HEK293 (cell line): ENCODE results near the gene ZFYVE19.
A peak's percentile ranks its signal among the peaks of the same experiment; 100 is the strongest.

Experiments
- IKZF3 ChIP-seq: fragments of 450-650 bp; IDR thresholded peaks from 2 replicates; pipeline ENCODE4 v1.5.0; 2018; ENCODE audit warnings: missing biosample characterization, mild to moderate bottlenecking, missing genetic modification characterization, moderate library complexity
- KLF10 ChIP-seq: fragments of 450-650 bp; IDR thresholded peaks from 2 replicates; pipeline ENCODE4 v1.5.1; 2018; ENCODE audit warnings: missing biosample characterization, mild to moderate bottlenecking, missing genetic modification characterization
- OVOL3 ChIP-seq: fragments of 450-650 bp; formaldehyde crosslinking; IDR thresholded peaks from 2 replicates; pipeline ENCODE4 v1.5.1; 2016; ENCODE audit warnings: missing biosample characterization, missing genetic modification characterization
- SCRT1 ChIP-seq: fragments of 450-650 bp; formaldehyde crosslinking; IDR thresholded peaks from 2 replicates; pipeline ENCODE4 v1.5.1; 2016; ENCODE audit warnings: missing biosample characterization, missing genetic modification characterization, borderline replicate concordance
- SP7 ChIP-seq: fragments of 450-650 bp; formaldehyde crosslinking; IDR thresholded peaks from 2 replicates; pipeline ENCODE4 v1.5.1; 2016; ENCODE audit warnings: missing biosample characterization, missing genetic modification characterization
- WT1 ChIP-seq: fragments of 450-650 bp; formaldehyde crosslinking; IDR thresholded peaks from 2 replicates; pipeline ENCODE4 v1.5.1; 2016; ENCODE audit warnings: missing biosample characterization, missing genetic modification characterization
- YY1 ChIP-seq: fragments of 450-650 bp; formaldehyde crosslinking; IDR thresholded peaks from 2 replicates; pipeline ENCODE4 v1.5.1; 2018; ENCODE audit warnings: missing biosample characterization, missing genetic modification characterization
- ZBTB8A ChIP-seq: fragments of 450-650 bp; formaldehyde crosslinking; IDR thresholded peaks from 2 replicates; pipeline ENCODE4 v1.5.1; 2016; ENCODE audit warnings: missing biosample characterization, missing genetic modification characterization
- ZFHX2 ChIP-seq: fragments of 450-650 bp; formaldehyde crosslinking; conservative IDR thresholded peaks from 2 replicates; pipeline ENCODE4 v1.5.1; 2016; ENCODE audit warnings: missing biosample characterization, missing genetic modification characterization
- ZFP69B ChIP-seq: fragments of 450-650 bp; formaldehyde crosslinking; IDR thresholded peaks from 2 replicates; pipeline ENCODE4 v1.5.1; 2016; ENCODE audit warnings: missing biosample characterization, missing genetic modification characterization
- ZNF19 ChIP-seq: fragments of 450-650 bp; formaldehyde crosslinking; IDR thresholded peaks from 2 replicates; pipeline ENCODE4; 2016; ENCODE audit warnings: missing biosample characterization, missing genetic modification characterization, low read depth
- ZNF2 ChIP-seq: fragments of 450-650 bp; formaldehyde crosslinking; IDR thresholded peaks from 2 replicates; pipeline ENCODE4 v1.5.1; 2016; ENCODE audit warnings: missing biosample characterization, missing genetic modification characterization
- ZNF214 ChIP-seq: fragments of 450-650 bp; formaldehyde crosslinking; IDR thresholded peaks from 2 replicates; pipeline ENCODE4 v1.5.1; 2017; ENCODE audit warnings: missing biosample characterization, mild to moderate bottlenecking, missing genetic modification characterization, borderline replicate concordance
- ZNF266 ChIP-seq: fragments of 450-650 bp; formaldehyde crosslinking; IDR thresholded peaks from 2 replicates; pipeline ENCODE4 v1.5.1; 2016; ENCODE audit warnings: missing biosample characterization, missing genetic modification characterization, low read depth
- ZNF292 ChIP-seq: fragments of 450-650 bp; formaldehyde crosslinking; IDR thresholded peaks from 2 replicates; pipeline ENCODE4 v1.5.1; 2016; ENCODE audit warnings: low read depth, missing biosample characterization, missing genetic modification characterization, borderline replicate concordance
- ZNF302 ChIP-seq: fragments of 450-650 bp; formaldehyde crosslinking; IDR thresholded peaks from 2 replicates; pipeline ENCODE4 v1.5.1; 2016; ENCODE audit warnings: missing biosample characterization, missing genetic modification characterization, low read depth
- ZNF341 ChIP-seq: fragments of 450-650 bp; formaldehyde crosslinking; IDR thresholded peaks from 2 replicates; pipeline ENCODE4; 2016; ENCODE audit warnings: low read depth, missing biosample characterization, missing genetic modification characterization
- ZNF350 ChIP-seq: fragments of 450-650 bp; formaldehyde crosslinking; IDR thresholded peaks from 2 replicates; pipeline ENCODE4 v1.5.0; 2017; ENCODE audit warnings: missing biosample characterization, mild to moderate bottlenecking, missing genetic modification characterization
- ZNF394 ChIP-seq: fragments of 450-650 bp; formaldehyde crosslinking; IDR thresholded peaks from 2 replicates; pipeline ENCODE4 v1.5.1; 2016; ENCODE audit warnings: missing biosample characterization, missing genetic modification characterization, mild to moderate bottlenecking, moderate library complexity, borderline replicate concordance
- ZNF426 ChIP-seq: fragments of 450-650 bp; formaldehyde crosslinking; IDR thresholded peaks from 2 replicates; pipeline ENCODE4 v1.5.1; 2017; ENCODE audit warnings: missing biosample characterization, missing genetic modification characterization, mild to moderate bottlenecking, inconsistent platforms, moderate library complexity
- ZNF530 ChIP-seq: fragments of 450-650 bp; formaldehyde crosslinking; IDR thresholded peaks from 2 replicates; pipeline ENCODE4 v1.5.1; 2016; ENCODE audit warnings: low read depth, missing biosample characterization, missing genetic modification characterization
- ZNF580 ChIP-seq: fragments of 450-650 bp; formaldehyde crosslinking; IDR thresholded peaks from 2 replicates; pipeline ENCODE4 v1.5.1; 2016; ENCODE audit warnings: missing biosample characterization, missing genetic modification characterization
- ZNF585B ChIP-seq: fragments of 450-650 bp; formaldehyde crosslinking; IDR thresholded peaks from 2 replicates; pipeline ENCODE4 v1.5.1; 2016; ENCODE audit warnings: missing biosample characterization, missing genetic modification characterization
- ZNF600 ChIP-seq: fragments of 450-650 bp; formaldehyde crosslinking; IDR thresholded peaks from 2 replicates; pipeline ENCODE4 v1.5.1; 2016; ENCODE audit warnings: missing biosample characterization, missing genetic modification characterization
- ZNF624 ChIP-seq: fragments of 450-650 bp; formaldehyde crosslinking; IDR thresholded peaks from 2 replicates; pipeline ENCODE4 v1.5.1; 2017; ENCODE audit warnings: missing biosample characterization, missing genetic modification characterization
- ZNF670 ChIP-seq: fragments of 450-650 bp; formaldehyde crosslinking; IDR thresholded peaks from 2 replicates; pipeline ENCODE4 v1.5.1; 2016; ENCODE audit warnings: missing biosample characterization, missing genetic modification characterization, low read depth
- ZNF777 ChIP-seq: fragments of 450-650 bp; formaldehyde crosslinking; IDR thresholded peaks from 2 replicates; pipeline ENCODE4 v1.5.1; 2017; ENCODE audit warnings: missing biosample characterization, missing genetic modification characterization, borderline replicate concordance
- ZNF785 ChIP-seq: fragments of 450-650 bp; formaldehyde crosslinking; IDR thresholded peaks from 2 replicates; pipeline ENCODE4 v1.5.1; 2016; ENCODE audit warnings: missing biosample characterization, missing genetic modification characterization
- TF ChIP-seq, protein P1 (sequence below): fragments of 450-650 bp; formaldehyde crosslinking; IDR thresholded peaks from 2 replicates; pipeline ENCODE4 v1.5.1; 2016; ENCODE audit warnings: missing biosample characterization, missing genetic modification characterization
- TF ChIP-seq, protein P2 (sequence below): fragments of 450-650 bp; formaldehyde crosslinking; IDR thresholded peaks from 2 replicates; pipeline ENCODE4 v1.5.1; 2017; ENCODE audit warnings: missing biosample characterization, missing genetic modification characterization
- TF ChIP-seq, protein P3 (sequence below): fragments of 450-650 bp; formaldehyde crosslinking; IDR thresholded peaks from 2 replicates; pipeline ENCODE4 v1.5.1; 2016; ENCODE audit warnings: missing biosample characterization, missing genetic modification characterization

ZFYVE19 gene

GRCh38 chr15:40762919-40763800 is 43.7 kb upstream of the ZFYVE19 start (continued):
- TF ChIP-seq, protein P1, sequence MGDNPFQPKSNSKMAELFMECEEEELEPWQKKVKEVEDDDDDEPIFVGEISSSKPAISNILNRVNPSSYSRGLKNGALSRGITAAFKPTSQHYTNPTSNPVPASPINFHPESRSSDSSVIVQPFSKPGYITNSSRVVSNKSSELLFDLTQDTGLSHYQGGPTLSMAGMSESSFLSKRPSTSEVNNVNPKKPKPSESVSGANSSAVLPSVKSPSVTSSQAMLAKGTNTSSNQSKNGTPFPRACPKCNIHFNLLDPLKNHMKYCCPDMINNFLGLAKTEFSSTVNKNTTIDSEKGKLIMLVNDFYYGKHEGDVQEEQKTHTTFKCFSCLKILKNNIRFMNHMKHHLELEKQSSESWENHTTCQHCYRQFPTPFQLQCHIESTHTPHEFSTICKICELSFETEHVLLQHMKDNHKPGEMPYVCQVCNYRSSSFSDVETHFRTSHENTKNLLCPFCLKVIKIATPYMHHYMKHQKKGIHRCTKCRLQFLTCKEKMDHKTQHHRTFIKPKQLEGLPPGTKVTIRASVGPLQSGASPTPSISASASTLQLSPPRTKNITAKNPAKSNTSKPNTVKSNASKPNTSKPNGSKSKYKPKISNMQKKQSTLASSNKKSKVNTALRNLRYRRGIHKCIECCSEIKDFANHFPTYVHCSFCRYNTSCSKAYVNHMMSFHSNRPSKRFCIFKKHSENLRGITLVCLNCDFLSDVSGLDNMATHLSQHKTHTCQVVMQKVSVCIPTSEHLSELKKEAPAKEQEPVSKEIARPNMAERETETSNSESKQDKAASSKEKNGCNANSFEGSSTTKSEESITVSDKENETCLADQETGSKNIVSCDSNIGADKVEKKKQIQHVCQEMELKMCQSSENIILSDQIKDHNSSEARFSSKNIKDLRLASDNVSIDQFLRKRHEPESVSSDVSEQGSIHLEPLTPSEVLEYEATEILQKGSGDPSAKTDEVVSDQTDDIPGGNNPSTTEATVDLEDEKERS (tag by site-specific recombination) = no peak
- TF ChIP-seq ZNF394 (no peak), ZNF585B (tag by site-specific recombination) (no peak), OVOL3 (tag by site-specific recombination) (no peak), ZNF777 (no peak), YY1 (tag by site-specific recombination) (no peak), ZNF302 (tag by site-specific recombination) (no peak), ZNF785 (tag by site-specific recombination) (no peak), ZNF2 (tag by site-specific recombination) (no peak), ZNF341 (peak; percentile 56), SP7 (peak; percentile 56; the same call in 1 of the 2 replicates), ZNF19 (no peak), IKZF3 (tag by site-specific recombination) (peak; percentile 84), ZNF670 (no peak), ZNF350 (tag by site-specific recombination) (no peak), ZBTB8A (peak; percentile 48), WT1 (peak; percentile 46; the same call in 1 of the 2 replicates), SCRT1 (tag by site-specific recombination) (no peak), ZNF624 (0 out of 2 replicates have a peak, but pooled peaks have one; percentile 33), ZNF214 (tag by site-specific recombination) (peak; percentile 30; the same call in 1 of the 2 replicates), ZNF600 (tag by site-specific recombination) (peak; percentile 93), ZFP69B (tag by site-specific recombination) (no peak; the same call in 1 of the 2 replicates), ZNF266 (tag by site-specific recombination) (no peak), ZNF580 (no peak), KLF10 (tag by site-specific recombination) (peak; percentile 58), ZFHX2 (tag by site-specific recombination) (no peak), ZNF292 (tag by site-specific recombination) (no peak), ZNF530 (tag by site-specific recombination) (no peak), ZNF426 (tag by site-specific recombination) (no peak)
- TF ChIP-seq, protein P2, sequence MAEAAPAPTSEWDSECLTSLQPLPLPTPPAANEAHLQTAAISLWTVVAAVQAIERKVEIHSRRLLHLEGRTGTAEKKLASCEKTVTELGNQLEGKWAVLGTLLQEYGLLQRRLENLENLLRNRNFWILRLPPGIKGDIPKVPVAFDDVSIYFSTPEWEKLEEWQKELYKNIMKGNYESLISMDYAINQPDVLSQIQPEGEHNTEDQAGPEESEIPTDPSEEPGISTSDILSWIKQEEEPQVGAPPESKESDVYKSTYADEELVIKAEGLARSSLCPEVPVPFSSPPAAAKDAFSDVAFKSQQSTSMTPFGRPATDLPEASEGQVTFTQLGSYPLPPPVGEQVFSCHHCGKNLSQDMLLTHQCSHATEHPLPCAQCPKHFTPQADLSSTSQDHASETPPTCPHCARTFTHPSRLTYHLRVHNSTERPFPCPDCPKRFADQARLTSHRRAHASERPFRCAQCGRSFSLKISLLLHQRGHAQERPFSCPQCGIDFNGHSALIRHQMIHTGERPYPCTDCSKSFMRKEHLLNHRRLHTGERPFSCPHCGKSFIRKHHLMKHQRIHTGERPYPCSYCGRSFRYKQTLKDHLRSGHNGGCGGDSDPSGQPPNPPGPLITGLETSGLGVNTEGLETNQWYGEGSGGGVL = peak; percentile 85
- TF ChIP-seq, protein P3, sequence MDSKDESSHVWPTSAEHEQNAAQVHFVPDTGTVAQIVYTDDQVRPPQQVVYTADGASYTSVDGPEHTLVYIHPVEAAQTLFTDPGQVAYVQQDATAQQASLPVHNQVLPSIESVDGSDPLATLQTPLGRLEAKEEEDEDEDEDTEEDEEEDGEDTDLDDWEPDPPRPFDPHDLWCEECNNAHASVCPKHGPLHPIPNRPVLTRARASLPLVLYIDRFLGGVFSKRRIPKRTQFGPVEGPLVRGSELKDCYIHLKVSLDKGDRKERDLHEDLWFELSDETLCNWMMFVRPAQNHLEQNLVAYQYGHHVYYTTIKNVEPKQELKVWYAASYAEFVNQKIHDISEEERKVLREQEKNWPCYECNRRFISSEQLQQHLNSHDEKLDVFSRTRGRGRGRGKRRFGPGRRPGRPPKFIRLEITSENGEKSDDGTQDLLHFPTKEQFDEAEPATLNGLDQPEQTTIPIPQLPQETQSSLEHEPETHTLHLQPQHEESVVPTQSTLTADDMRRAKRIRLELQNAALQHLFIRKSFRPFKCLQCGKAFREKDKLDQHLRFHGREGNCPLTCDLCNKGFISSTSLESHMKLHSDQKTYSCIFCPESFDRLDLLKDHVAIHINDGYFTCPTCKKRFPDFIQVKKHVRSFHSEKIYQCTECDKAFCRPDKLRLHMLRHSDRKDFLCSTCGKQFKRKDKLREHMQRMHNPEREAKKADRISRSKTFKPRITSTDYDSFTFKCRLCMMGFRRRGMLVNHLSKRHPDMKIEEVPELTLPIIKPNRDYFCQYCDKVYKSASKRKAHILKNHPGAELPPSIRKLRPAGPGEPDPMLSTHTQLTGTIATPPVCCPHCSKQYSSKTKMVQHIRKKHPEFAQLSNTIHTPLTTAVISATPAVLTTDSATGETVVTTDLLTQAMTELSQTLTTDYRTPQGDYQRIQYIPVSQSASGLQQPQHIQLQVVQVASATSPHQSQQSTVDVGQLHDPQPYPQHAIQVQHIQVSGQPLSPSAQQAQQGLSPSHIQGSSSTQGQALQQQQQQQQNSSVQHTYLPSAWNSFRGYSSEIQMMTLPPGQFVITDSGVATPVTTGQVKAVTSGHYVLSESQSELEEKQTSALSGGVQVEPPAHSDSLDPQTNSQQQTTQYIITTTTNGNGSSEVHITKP (tag by site-specific recombination) = peak; percentile 59; the same call in 1 of the 2 replicates
